Right renal pelvis (tissue), 4 donors: ENCODE measurements around the gene FES. TPM values are rescaled to one million over a fixed set of nuclear protein-coding genes. Genes with fewer than 3 reads are reported as not detected.
"Not testable (repeated sequence)": the region's sequence is repeated elsewhere in the genome, so short reads cannot be mapped to it uniquely, and the experiment has no call there.

Experiments used
- DNase-seq, 4 donors: peaks; one replicate each; pipeline ENCODE4 v3.0.0-alpha.2; 2013; ENCODE audit warnings: low read depth in 4 of 4, low spot score in 3 of 4, missing footprints in 1 of 4
- polyA plus RNA-seq, 4 donors: library from polyadenylated mRNA; unstranded; fragments of 120-200 nt; gene quantifications; one replicate each; pipeline ENCODE4 v1.2.1, GENCODE V29; 2013; ENCODE audit not compliant: insufficient read length in 4 of 4

The FES gene
- polyA plus RNA-seq, 4 donors, result 9.3 to 15.9 (median 14.4) TPM

- DNase-seq, result no peak
Observed at GRCh38 chr15:90924375-90924774, 40.1 kb downstream of the FES start.

DNA sequence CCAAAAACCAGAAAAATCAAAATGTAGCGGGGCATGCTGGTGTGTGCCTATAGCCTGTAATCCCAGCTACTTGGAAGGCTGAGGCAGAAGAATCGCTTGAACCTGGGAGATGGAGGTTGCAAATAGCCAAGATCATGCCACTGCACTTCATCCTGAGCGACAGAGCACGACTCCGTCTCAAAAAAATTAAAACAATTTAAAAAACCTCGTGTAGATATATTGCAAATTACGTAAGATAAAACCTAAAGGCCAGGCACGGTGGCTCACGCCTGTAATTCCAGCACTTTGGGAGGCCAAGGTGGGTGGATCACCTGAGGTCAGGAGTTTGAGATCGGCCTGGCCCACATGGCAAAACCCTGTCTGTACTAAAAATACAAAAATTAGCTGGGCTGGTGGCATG lies 42.5 kb downstream of the FES start:
- not testable (repeated sequence) for DNase-seq

DNA sequence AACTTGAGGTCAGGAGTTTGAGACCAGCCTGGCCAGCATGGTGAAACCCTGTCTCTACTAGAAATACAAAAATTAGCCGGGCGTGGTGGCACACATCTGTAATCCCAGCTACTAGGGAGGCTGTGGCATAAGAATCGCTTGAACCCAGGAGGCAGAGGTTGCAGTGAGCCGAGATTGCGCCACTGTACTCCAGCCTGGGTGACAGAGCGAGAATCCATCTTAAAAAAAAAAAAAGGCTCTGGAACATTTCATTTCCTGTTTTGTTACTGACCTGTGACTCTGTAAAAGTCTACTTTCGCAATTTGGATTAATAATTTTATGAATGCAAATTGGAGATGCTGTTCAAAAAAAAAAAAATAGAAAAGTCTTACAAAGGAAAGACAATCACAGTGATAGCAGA lies 43.8 kb downstream of the FES start:
- not testable (repeated sequence) for DNase-seq

GRCh38 chr15:90929246-90930019 lies 45.1 kb downstream of the FES start:
- DNase-seq, result no peak

GRCh38 chr15:90930861-90931574 lies 46.7 kb downstream of the FES start:
- no peak for DNase-seq

DNA sequence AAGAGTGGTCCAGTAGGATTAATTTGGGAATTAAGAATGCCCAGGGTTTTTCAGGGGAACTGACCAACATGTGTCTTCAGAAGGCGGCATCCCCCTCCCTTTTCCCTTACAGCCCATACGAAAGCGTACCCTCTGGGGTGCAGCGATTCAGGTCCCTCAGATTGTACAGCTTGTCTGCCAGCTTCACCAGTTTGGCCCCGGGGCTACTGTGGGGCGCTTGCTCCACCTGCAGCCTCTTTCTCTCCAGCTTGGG lies 47.2 kb downstream of the FES start:
- DNase-seq, result no peak

GRCh38 chr15:90931828-90932659 lies 47.7 kb downstream of the FES start, which contains the start of gene HDDC3:
Gene HDDC3, minus strand, starts transcription at chr15:90932549. Its CDS starts 9 bp downstream, at chr15:90932540.
- peak in 3 of 4 donors; percentile 66 to 80 (median 77) for DNase-seq

GRCh38 chr15:90932660-90932991 lies 48.3 kb downstream of the FES start:
- no peak for DNase-seq

DNA sequence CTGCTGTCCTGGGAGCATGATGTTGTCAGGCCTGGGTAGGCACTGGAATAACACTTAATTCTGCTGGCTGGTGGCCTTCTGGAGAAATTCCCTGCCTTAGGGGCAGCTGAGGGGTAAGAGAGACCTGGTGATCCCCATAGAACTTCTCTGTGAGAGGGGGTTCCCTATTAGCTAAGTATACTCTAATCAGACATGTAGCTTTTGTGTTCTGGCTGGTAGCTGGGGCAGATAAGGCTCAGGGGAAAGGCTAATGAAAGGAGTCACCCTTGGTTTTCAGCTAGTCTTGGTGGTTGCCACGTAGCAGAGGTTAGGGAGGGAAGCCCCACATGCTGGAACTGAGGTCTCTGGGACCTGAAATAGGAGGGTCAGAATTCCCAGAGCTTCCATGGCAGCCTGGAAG lies 49.0 kb downstream of the FES start:
- no peak for DNase-seq

- peak in 3 of 4 donors; percentile 64 to 75 (median 74) for DNase-seq
Observed at GRCh38 chr15:90934256-90934948, 50.1 kb downstream of the FES start.

- DNase-seq, result peak in 3 of 4 donors; percentile 76 to 84 (median 82)
Observed at GRCh38 chr15:90934949-90935751, 50.8 kb downstream of the FES start, which contains the start of gene UNC45A. Gene UNC45A, plus strand, starts transcription at chr15:90935285. Its CDS starts 40 bp downstream, at chr15:90935325.

DNA sequence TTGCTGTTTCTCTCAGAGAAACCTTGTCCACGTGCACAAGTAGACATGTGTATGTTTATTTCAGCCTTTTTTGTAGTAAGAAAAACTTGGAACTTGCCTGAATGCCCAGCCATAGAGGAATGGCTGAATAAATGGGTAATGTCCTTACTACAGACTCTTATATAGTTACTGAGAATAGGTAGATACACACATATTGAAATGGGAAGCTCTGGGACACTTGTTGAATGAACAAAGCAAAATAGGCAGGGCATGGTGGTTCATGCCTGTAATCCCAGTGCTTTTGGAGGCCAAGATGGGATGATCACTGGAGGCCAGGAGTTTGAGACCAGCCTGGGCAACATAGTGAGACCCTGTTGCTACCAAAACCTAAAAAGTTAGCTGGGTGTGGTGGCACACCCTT lies 52.5 kb downstream of the FES start:
- DNase-seq, result no peak

DNA sequence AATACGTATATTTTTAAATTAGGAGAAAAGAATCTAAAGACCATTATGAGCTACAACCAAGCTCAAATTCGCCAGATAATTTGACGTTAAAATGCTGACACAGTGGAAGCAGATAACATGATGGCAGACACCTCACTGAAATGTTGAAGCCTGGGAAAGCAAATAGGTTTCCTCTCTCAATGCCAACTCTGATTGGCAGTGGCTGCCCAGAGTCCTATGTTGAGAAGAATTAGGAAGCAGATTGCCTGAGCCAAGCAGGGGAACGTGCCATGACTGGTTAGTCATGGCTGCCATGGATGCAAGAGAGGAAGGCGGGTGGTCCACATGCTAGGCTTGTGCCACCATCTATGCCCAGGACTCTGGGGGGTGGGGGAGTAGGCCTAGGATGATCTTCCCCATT lies 54.0 kb downstream of the FES start:
- no peak for DNase-seq

- no peak for DNase-seq
Observed at GRCh38 chr15:90939756-90940155, 55.5 kb downstream of the FES start.

DNA sequence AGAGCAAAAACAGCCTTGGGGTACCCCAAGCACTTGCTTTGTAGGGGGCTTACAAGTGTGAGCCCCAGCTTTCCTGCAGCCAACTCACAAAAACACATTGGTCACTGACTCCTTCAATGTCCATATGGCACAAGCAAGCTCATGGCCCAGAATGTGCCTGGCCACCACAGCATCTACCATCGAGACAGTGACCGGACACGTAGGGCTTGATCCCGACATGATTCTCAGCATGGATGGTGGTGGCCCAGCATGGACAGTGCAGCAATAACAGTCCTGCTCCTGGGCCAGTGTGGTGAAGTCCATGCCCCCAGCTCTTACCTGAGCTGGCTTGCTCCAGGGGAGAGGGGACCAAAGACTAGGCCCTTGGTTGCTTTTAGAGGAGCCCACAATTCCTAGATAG lies 56.7 kb downstream of the FES start:
- DNase-seq, result no peak

- DNase-seq, result no peak
Observed at GRCh38 chr15:90942354-90943120, 58.2 kb downstream of the FES start.

GRCh38 chr15:90945091-90945490 lies 60.8 kb downstream of the FES start:
- no peak for DNase-seq
